Measurements from ENCODE around the gene UBE2L3. TPM values are rescaled to one million over a fixed set of nuclear protein-coding genes. Genes with fewer than 3 reads are reported as not detected.

UBE2L3 gene
- total and polyA plus RNA-seq, 2 of the 8 experiments (the other 6 are each of a cell fraction or from before 2014, with no cell fraction given), result 63.5 to 90.0 TPM

DNA sequence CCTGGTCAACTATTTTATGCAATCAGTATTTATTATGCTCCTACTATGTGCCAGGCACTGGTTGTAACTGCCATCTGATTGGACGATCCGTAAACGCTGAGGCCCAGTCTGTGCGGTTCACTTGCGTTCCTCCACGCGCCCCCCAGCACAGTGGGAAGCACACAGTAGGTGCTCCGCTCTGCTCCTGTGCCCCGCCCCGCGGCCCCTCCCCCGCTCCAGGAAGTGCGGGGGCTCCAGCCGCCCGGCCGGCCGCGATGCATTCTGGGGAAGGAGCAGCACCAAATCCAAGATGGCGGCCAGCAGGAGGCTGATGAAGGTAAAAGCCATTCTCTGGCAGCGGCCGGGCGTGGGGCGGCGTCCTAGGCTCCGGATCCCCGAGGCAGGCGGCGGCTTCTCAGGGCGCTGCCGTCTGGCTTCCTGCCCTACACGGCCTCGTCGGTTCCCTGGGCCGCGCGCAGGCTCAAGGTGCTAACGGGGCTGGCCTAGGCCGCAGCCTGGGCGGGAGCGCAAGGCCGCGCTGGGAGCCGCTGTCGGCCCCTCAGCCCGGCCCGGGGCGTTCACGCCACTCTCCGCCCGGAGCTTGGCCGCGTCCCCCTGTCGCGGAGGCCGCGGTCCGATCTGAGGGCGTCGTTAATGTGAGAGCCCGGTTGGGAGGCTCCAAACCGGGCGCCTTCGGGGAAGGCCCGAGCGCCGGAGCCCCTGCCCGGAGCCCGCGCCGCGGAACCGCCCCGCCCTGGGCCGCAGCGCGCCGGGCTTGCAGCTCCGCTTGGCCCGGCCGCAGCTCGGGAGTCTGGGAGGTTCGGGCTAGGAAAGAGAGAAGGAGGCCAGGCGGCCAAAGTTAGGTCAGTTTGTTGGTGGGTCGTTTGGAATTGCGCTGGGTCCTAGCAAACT is at the start of gene UBE2L3 (continued):
- TF ChIP-seq POLR2AphosphoS5 (IDR thresholded peaks at IDR 0.05; ENCODE audit: low read depth, low read length), result peak; percentile 74; the same call in 1 of the 2 replicates
- TF ChIP-seq SP2 (IDR thresholded peaks at IDR 0.05; ENCODE audit: low read length), result no peak
- TF ChIP-seq RBBP5 (IDR thresholded peaks at IDR 0.05; ENCODE audit: borderline replicate concordance, low read depth, low read length), result peak; percentile 59
- TF ChIP-seq JUN (IDR thresholded peaks at IDR 0.05; ENCODE audit: low read depth, low read length), result no peak
- TF ChIP-seq NRF1 (IDR thresholded peaks at IDR 0.05; ENCODE audit: low read depth, low read length), result no peak
- no peak for TF ChIP-seq SUZ12 (IDR thresholded peaks at IDR 0.05; ENCODE audit: low read length)
- no peak for TF ChIP-seq EP300 (IDR thresholded peaks at IDR 0.05; ENCODE audit: borderline replicate concordance in 1 of 2, low read depth in 2 of 2, low read length in 2 of 2)
- TF ChIP-seq KDM4A (IDR thresholded peaks at IDR 0.05; ENCODE audit: low read depth, low read length, severe bottlenecking), result peak; percentile 43
- no peak for TF ChIP-seq BCL11A (IDR thresholded peaks at IDR 0.05; ENCODE audit: low read depth in 2 of 2, low read length in 2 of 2)
- TF ChIP-seq KDM5A (IDR thresholded peaks at IDR 0.05; ENCODE audit: low read length), result peak; percentile 91
- TF ChIP-seq POLR2A (IDR thresholded peaks at IDR 0.05; ENCODE audit: control extremely low read depth in 1 of 2, low read depth in 2 of 2, low read length in 2 of 2), result peak; percentile 76 to 87
- TF ChIP-seq RFX5 (IDR thresholded peaks at IDR 0.05; ENCODE audit: borderline replicate concordance, low read depth, low read length), result no peak
- no peak for TF ChIP-seq CTBP2 (IDR thresholded peaks at IDR 0.05; ENCODE audit: borderline replicate concordance, insufficient read depth, insufficient read length, low read length)
- peak; percentile 85; the same call in 1 of the 2 replicates for TF ChIP-seq EGR1 (IDR thresholded peaks at IDR 0.05; ENCODE audit: borderline replicate concordance, low read depth, low read length)
- no peak for TF ChIP-seq RNF2 (IDR thresholded peaks at IDR 0.05; ENCODE audit: borderline replicate concordance, low read depth, low read length, missing control alignments, poor library complexity, severe bottlenecking)
- TF ChIP-seq BACH1 (IDR thresholded peaks at IDR 0.05; ENCODE audit: low read length), result peak; percentile 42; the same call in 1 of the 2 replicates
- TF ChIP-seq TAF7 (optimal IDR thresholded peaks at IDR 0.05; ENCODE audit: borderline replicate concordance, low read depth, low read length), result peak; percentile 91
- TF ChIP-seq SAP30 (IDR thresholded peaks at IDR 0.05; ENCODE audit: insufficient read depth, insufficient replicate concordance, low read length), result no peak
- TF ChIP-seq SP4 (IDR thresholded peaks at IDR 0.05; ENCODE audit: low read length), result no peak
- TF ChIP-seq FOSL1 (IDR thresholded peaks at IDR 0.05; ENCODE audit: insufficient read depth, low read depth, low read length), result no peak
- no peak for TF ChIP-seq HDAC2 (IDR thresholded peaks at IDR 0.05; ENCODE audit: borderline replicate concordance in 1 of 2, low read depth in 2 of 2, low read length in 2 of 2)
